SK-N-SH treated with all-trans-retinoic acid at 6 μM for 48 hours (cell line): ENCODE data around the gene THAP12.
A peak's percentile ranks its signal among the peaks of the same experiment; 100 is the strongest.

Source experiments
- ATAC-seq: fragments of 200-7000 bp; cut with Tn5 transposase; 3 replicates; pipeline ENCODE4 v1.9.1; 2020; ENCODE audit warnings: mild to moderate bottlenecking, moderate library complexity
- ARNTL ChIP-seq: fragments of 450-650 bp; formaldehyde crosslinking; IDR thresholded peaks from 2 replicates; pipeline ENCODE4 v1.5.0; 2020; ENCODE audit warnings: low read depth, mild to moderate bottlenecking, moderate library complexity, borderline replicate concordance
- BACH2 ChIP-seq: fragments of 250-450 bp; sonication (Bioruptor Pico); IDR thresholded peaks from 2 replicates; pipeline ENCODE4 v1.9.0; 2021; ENCODE audit warnings: mild to moderate bottlenecking, borderline replicate concordance
- CREB5 ChIP-seq: fragments of 250-450 bp; sonication (Bioruptor Pico); IDR thresholded peaks from 2 replicates; pipeline ENCODE4 v1.5.1; 2020; ENCODE audit warnings: low read depth, mild to moderate bottlenecking, moderate library complexity
- CSDC2 ChIP-seq: fragments of 250-450 bp; sonication (Bioruptor Pico); IDR thresholded peaks from 2 replicates; pipeline ENCODE4 v1.5.0; 2020; ENCODE audit warnings: mild to moderate bottlenecking, moderate library complexity
- CSRNP3 ChIP-seq: fragments of 250-450 bp; sonication (Bioruptor Pico); IDR thresholded peaks from 2 replicates; pipeline ENCODE4 v1.5.1; 2021; ENCODE audit warnings: mild to moderate bottlenecking, moderate library complexity
- ESRRG ChIP-seq: fragments of 250-450 bp; sonication (Bioruptor Pico); IDR thresholded peaks from 2 replicates; pipeline ENCODE4 v1.6.1; 2021; ENCODE audit warnings: mild to moderate bottlenecking
- GLIS3 ChIP-seq: fragments of 250-450 bp; sonication (Bioruptor Pico); IDR thresholded peaks from 2 replicates; pipeline ENCODE4 v1.5.0; 2020; ENCODE audit warnings: mild to moderate bottlenecking, moderate library complexity
- ISL1 ChIP-seq: fragments of 250-450 bp; sonication (Bioruptor Pico); IDR thresholded peaks from 2 replicates; pipeline ENCODE4 v2.1.2; 2022; ENCODE audit warnings: mild to moderate bottlenecking, moderate library complexity
- OSR1 ChIP-seq: fragments of 250-450 bp; sonication (Bioruptor Pico); IDR thresholded peaks from 2 replicates; pipeline ENCODE4 v1.8.0; 2022; ENCODE audit warnings: moderate library complexity, mild to moderate bottlenecking, inconsistent platforms
- PATZ1 ChIP-seq: fragments of 250-450 bp; sonication (Bioruptor Pico); IDR thresholded peaks from 2 replicates; pipeline ENCODE4 v1.8.0; 2020; ENCODE audit warnings: mild to moderate bottlenecking, moderate library complexity, borderline replicate concordance
- POU6F1 ChIP-seq: fragments of 250-450 bp; sonication (Bioruptor Pico); IDR thresholded peaks from 2 replicates; pipeline ENCODE4 v1.8.0; 2021; ENCODE audit warnings: low read depth, mild to moderate bottlenecking, moderate library complexity, borderline replicate concordance
- PPARA ChIP-seq: fragments of 250-450 bp; sonication (Bioruptor Pico); IDR thresholded peaks from 2 replicates; pipeline ENCODE4 v1.5.0; 2020; ENCODE audit warnings: mild to moderate bottlenecking, borderline replicate concordance
- RARB ChIP-seq: fragments of 250-450 bp; sonication (Bioruptor Pico); IDR thresholded peaks from 2 replicates; pipeline ENCODE4 v1.8.0; 2021; ENCODE audit warnings: mild to moderate bottlenecking, moderate library complexity
- TCF4 ChIP-seq: fragments of 250-450 bp; sonication (Bioruptor Pico); IDR thresholded peaks from 2 replicates; pipeline ENCODE4 v1.8.0; 2021; ENCODE audit warnings: mild to moderate bottlenecking, moderate library complexity, borderline replicate concordance
- TOX ChIP-seq: fragments of 250-450 bp; sonication (Bioruptor Pico); IDR thresholded peaks from 2 replicates; pipeline ENCODE4 v1.8.0; 2021; ENCODE audit warnings: mild to moderate bottlenecking, moderate library complexity, borderline replicate concordance
- TSHZ2 ChIP-seq: fragments of 250-450 bp; sonication (Bioruptor Pico); IDR thresholded peaks from 2 replicates; pipeline ENCODE4 v1.5.0; 2020; ENCODE audit warnings: mild to moderate bottlenecking, moderate library complexity
- ZFP30 ChIP-seq: fragments of 450-650 bp; formaldehyde crosslinking; IDR thresholded peaks from 2 replicates; pipeline ENCODE4 v1.5.0; 2022; ENCODE audit warnings: mild to moderate bottlenecking, moderate library complexity
- ZNF565 ChIP-seq: fragments of 450-650 bp; formaldehyde crosslinking; conservative IDR thresholded peaks from 2 replicates; pipeline ENCODE4 v1.5.0; 2020; ENCODE audit warnings: low read depth, mild to moderate bottlenecking, moderate library complexity
- ZNF70 ChIP-seq: fragments of 450-650 bp; formaldehyde crosslinking; IDR thresholded peaks from 2 replicates; pipeline ENCODE4 v1.5.0; 2020; ENCODE audit warnings: mild to moderate bottlenecking, moderate library complexity
- ZNF8 ChIP-seq: fragments of 450-650 bp; formaldehyde crosslinking; IDR thresholded peaks from 2 replicates; pipeline ENCODE4 v1.5.0; 2020; ENCODE audit warnings: mild to moderate bottlenecking, moderate library complexity

THAP12 gene

GRCh38 chr11:76382209-76382608 lies 1.3 kb upstream of the THAP12 start:
- TF ChIP-seq RARB (CRISPR knock-in tag) (no peak), POU6F1 (CRISPR knock-in tag) (no peak), ZNF8 (CRISPR knock-in tag) (no peak), GLIS3 (no peak), PATZ1 (CRISPR knock-in tag) (no peak), ISL1 (CRISPR knock-in tag) (no peak), ZNF70 (no peak), PPARA (no peak), ESRRG (CRISPR knock-in tag) (no peak), ZFP30 (no peak), TOX (no peak), TCF4 (CRISPR knock-in tag) (no peak)
- no peak for ATAC-seq

- TF ChIP-seq OSR1 (CRISPR knock-in tag) (no peak), ISL1 (CRISPR knock-in tag) (no peak), ZNF70 (no peak), CSRNP3 (CRISPR knock-in tag) (no peak), BACH2 (CRISPR knock-in tag) (no peak), POU6F1 (CRISPR knock-in tag) (no peak), ESRRG (CRISPR knock-in tag) (no peak), TCF4 (CRISPR knock-in tag) (no peak), TSHZ2 (CRISPR knock-in tag) (no peak), CREB5 (CRISPR knock-in tag) (no peak), CSDC2 (CRISPR knock-in tag) (no peak), ARNTL (CRISPR knock-in tag) (no peak), ZNF565 (CRISPR knock-in tag) (no peak), ZFP30 (no peak), GLIS3 (no peak)
- peak; percentile 7 for ATAC-seq
Measured at GRCh38 chr11:76380159-76380976, 564 bp downstream of the THAP12 start.
